Keratinocyte (primary cell): Measurements from ENCODE around the gene HRNR. TPM values are rescaled to one million over a fixed set of nuclear protein-coding genes. Genes with fewer than 3 reads are reported as not detected.
"Not testable (repeated sequence)": the region's sequence is repeated elsewhere in the genome, so short reads cannot be mapped to it uniquely, and the experiment has no call there.

Source experiments
- DNase-seq: peaks from one replicate; pipeline ENCODE4 v3.0.0-alpha.2; 2011; ENCODE audit warnings: low read depth, missing footprints, low spot score
- FAIRE-seq: peaks from 2 replicates; lab custom pipeline; 2011; peaks lifted over from hg19 to GRCh38; lab: Jason Lieb, UNC
- H2AFZ ChIP-seq: 2 replicates; pipeline ENCODE4 v1.6.0; 2012; ENCODE audit warnings: low read length, control low read depth, inconsistent platforms; ENCODE audit not compliant: control insufficient read depth
- H3K27ac ChIP-seq: 2 replicates; pipeline ENCODE4 v1.5.1; 2011; ENCODE audit warnings: low read length; ENCODE audit not compliant: control insufficient read depth, insufficient read depth
- H3K27me3 ChIP-seq: 3 replicates; pipeline ENCODE4 v1.6.0; 2011; ENCODE audit warnings: low read length; ENCODE audit not compliant: control insufficient read depth, insufficient read depth; ENCODE audit errors: extremely low read depth
- H3K36me3 ChIP-seq, 2 experiments: 2 replicates in 1 of 2; 3 replicates in 1 of 2; pipeline ENCODE4 v1.5.1; 2011; ENCODE audit warnings: low read length in 2 of 2, mild to moderate bottlenecking in 1 of 2; ENCODE audit not compliant: control insufficient read depth in 2 of 2, insufficient read depth in 2 of 2; ENCODE audit errors: extremely low read depth in 1 of 2
- H3K4me1 ChIP-seq: 3 replicates; pipeline ENCODE4 v1.5.1; 2011; ENCODE audit warnings: low read length; ENCODE audit not compliant: control insufficient read depth, insufficient read depth; ENCODE audit errors: extremely low read depth
- H3K4me2 ChIP-seq: 3 replicates; pipeline ENCODE4 v1.6.0; 2011; ENCODE audit warnings: low read depth, low read length; ENCODE audit not compliant: control insufficient read depth, insufficient read depth; ENCODE audit errors: extremely low read depth
- H3K4me3 ChIP-seq, 3 experiments: fragments of 200-600 bp in 1 of 3; sonication (generic) in 1 of 3; 2 replicates in 2 of 3; 3 replicates in 1 of 3; pipeline ENCODE4 v1.5.1; 2011 to 2016; ENCODE audit warnings: low read length in 3 of 3, mild to moderate bottlenecking in 3 of 3, control low read depth in 2 of 3, inconsistent platforms in 1 of 3, low read depth in 1 of 3, mixed read lengths in 1 of 3, mixed run types in 1 of 3, moderate library complexity in 1 of 3; ENCODE audit not compliant: control insufficient read depth in 2 of 3, insufficient read depth in 2 of 3; ENCODE audit errors: extremely low read depth in 1 of 3
- H3K79me2 ChIP-seq: 2 replicates; pipeline ENCODE4 v1.6.0; 2012; ENCODE audit warnings: low read length; ENCODE audit not compliant: control insufficient read depth, insufficient read depth
- H3K9ac ChIP-seq: 3 replicates; pipeline ENCODE4 v1.6.0; 2011; ENCODE audit warnings: low read length; ENCODE audit not compliant: control insufficient read depth, insufficient read depth; ENCODE audit errors: extremely low read depth
- H3K9me1 ChIP-seq: 3 replicates; pipeline ENCODE4 v1.6.0; 2011; ENCODE audit warnings: low read length; ENCODE audit not compliant: control insufficient read depth, insufficient read depth; ENCODE audit errors: extremely low read depth
- H3K9me3 ChIP-seq: 2 replicates; pipeline ENCODE4 v1.5.1; 2012; ENCODE audit warnings: low read depth, low read length; ENCODE audit not compliant: control insufficient read depth
- H4K20me1 ChIP-seq: 3 replicates; pipeline ENCODE4 v1.6.0; 2011; ENCODE audit warnings: low read length; ENCODE audit not compliant: control insufficient read depth, insufficient read depth; ENCODE audit errors: extremely low read depth
- CTCF ChIP-seq, 3 experiments: IDR thresholded peaks in 1 of 3; conservative IDR thresholded peaks in 1 of 3; optimal IDR thresholded peaks in 1 of 3; 2 replicates in 2 of 3; 3 replicates in 1 of 3; pipeline versions ENCODE3 to v1.5.1; 2011; ENCODE audit warnings: low read length in 3 of 3, mild to moderate bottlenecking in 3 of 3, moderate library complexity in 2 of 3, control low read depth in 1 of 3, inconsistent platforms in 1 of 3; ENCODE audit not compliant: insufficient read depth in 2 of 3; ENCODE audit errors: extremely low read depth in 1 of 3
- EZH2 ChIP-seq: IDR thresholded peaks from one replicate; pipeline ENCODE4 v1.6.1; 2012; ENCODE audit warnings: inconsistent platforms, mild to moderate bottlenecking, low read length, moderate library complexity
- dilution Hi-C: fragments of 300-500 bp; cut with MboI; formaldehyde crosslinking; loops from one replicate; pipeline ENCODE4 v1.7.0; 2020; ENCODE audit warnings: low sequenced_read_pairs; ENCODE audit not compliant: extremely low pct_ligation_motif_present
- polyA plus RNA-seq, 5 experiments: library from polyadenylated mRNA; depleted of rRNA in 3 of 5; stranded (reverse) in 3 of 5; stranded (forward) in 1 of 5; unstranded in 1 of 5; fragments of >200 nt; gene quantifications; 1 replicate in 1 of 5; 2 replicates in 3 of 5; 3 replicates in 1 of 5; pipeline versions ENCODE4 v1.2.1 to v1.2.3, GENCODE V29; 2011 to 2012; ENCODE audit warnings: missing spikeins in 2 of 5, low read depth in 1 of 5, low replicate concordance in 1 of 5

HRNR gene
- polyA plus RNA-seq, 1 donor (not counting 4 experiments of a cell fraction or from before 2014, with no cell fraction given), result 0.09 TPM

- no peak overlapping the region for H3K4me2 ChIP-seq
- H3K4me3 ChIP-seq, result no peak overlapping the region
- FAIRE-seq (no peak), DNase-seq (no peak)
- no peaks in the 10 kb centered on the region for H3K9me3 ChIP-seq
- H4K20me1 ChIP-seq, result no peaks in the 10 kb centered on the region
- no peaks in the 10 kb centered on the region for H3K9me1 ChIP-seq
- no peak for TF ChIP-seq CTCF (optimal IDR thresholded peaks at IDR 0.05 in 1 of 3, IDR thresholded peaks at IDR 0.05 in 1 of 3, conservative IDR thresholded peaks at IDR 0.05 in 1 of 3; ENCODE audit: extremely low read depth in 1 of 3, insufficient read depth in 2 of 3, low read length in 3 of 3)
- TF ChIP-seq EZH2, result no peak
- H3K36me3 ChIP-seq, result no peaks in the 10 kb centered on the region
- no peak overlapping the region for H2AFZ ChIP-seq
- no peaks in the 10 kb centered on the region for H3K27me3 ChIP-seq
- no peaks in the 10 kb centered on the region for H3K79me2 ChIP-seq
- dilution Hi-C loops, result no loop called here
- H3K4me1 ChIP-seq, result no peaks in the 10 kb centered on the region
- H3K9ac ChIP-seq, result no peak overlapping the region
- no peak overlapping the region for H3K27ac ChIP-seq
Measured at GRCh38 chr1:152218762-152219436, 5.1 kb downstream of the HRNR start.

GRCh38 chr1:152215604-152216003, 8.4 kb downstream of the HRNR start:
- H3K9me1 ChIP-seq, H3K9ac ChIP-seq, DNase-seq, H3K9me3 ChIP-seq, H3K36me3 ChIP-seq, H4K20me1 ChIP-seq, H3K79me2 ChIP-seq, H3K4me1 ChIP-seq, H2AFZ ChIP-seq, FAIRE-seq, H3K4me2 ChIP-seq, H3K27ac ChIP-seq, H3K27me3 ChIP-seq, dilution Hi-C loops, H3K4me3 ChIP-seq: not testable (repeated sequence)

- H4K20me1 ChIP-seq, DNase-seq, H3K27ac ChIP-seq, H3K36me3 ChIP-seq, H3K4me3 ChIP-seq, FAIRE-seq, dilution Hi-C loops, H3K4me1 ChIP-seq, H3K27me3 ChIP-seq, H3K9ac ChIP-seq, H2AFZ ChIP-seq, H3K79me2 ChIP-seq, H3K9me1 ChIP-seq, H3K9me3 ChIP-seq, H3K4me2 ChIP-seq: not testable (repeated sequence)
Measured at GRCh38 chr1:152214911-152215310, 9.1 kb downstream of the HRNR start.
